ENCODE measurements around the gene ANGPTL2.

- no peak for TF ChIP-seq YY1 (IDR thresholded peaks at IDR 0.05; ENCODE audit: low read depth)
- no peak for TF ChIP-seq RAD21 (IDR thresholded peaks at IDR 0.05; ENCODE audit: low read length)
These were observed 9.7 kb downstream of the ANGPTL2 start for GRCh38 chr9:127112735-127113161.

Measured in SK-N-SH (cell line).